HG02642 (cell line): ENCODE data around the gene TWSG1.
"Not testable (repeated sequence)": the region's sequence is repeated elsewhere in the genome, so short reads cannot be mapped to it uniquely, and the experiment has no call there.

Experiments used
- ATAC-seq: cut with Tn5 transposase; IDR thresholded peaks from one replicate; pipeline ENCODE4 v1.9.1; 2021; ENCODE audit warnings: mild to moderate bottlenecking; ENCODE audit not compliant: unreplicated experiment, poor library complexity

Gene TWSG1

GRCh38 chr18:9380621-9381395 is 46.2 kb downstream of the TWSG1 start:
- ATAC-seq = no peak

- ATAC-seq = no peak
These were observed 52.3 kb downstream of the TWSG1 start for GRCh38 chr18:9386879-9387278.

- ATAC-seq = no peak
These were observed 53.3 kb downstream of the TWSG1 start for GRCh38 chr18:9387891-9388290.

GRCh38 chr18:9389706-9390105 is 55.1 kb downstream of the TWSG1 start:
- no peak for ATAC-seq

- ATAC-seq = no peak
These were observed 58.2 kb downstream of the TWSG1 start for GRCh38 chr18:9392726-9393125.

- no peak for ATAC-seq
These were observed 59.5 kb downstream of the TWSG1 start for GRCh38 chr18:9394046-9394445.

- ATAC-seq = no peak
These were observed 65.6 kb downstream of the TWSG1 start for GRCh38 chr18:9400197-9400596.

- no peak for ATAC-seq
These were observed 66.6 kb downstream of the TWSG1 start for GRCh38 chr18:9401176-9401575.

GRCh38 chr18:9402358-9403007 is 67.9 kb downstream of the TWSG1 start:
- not testable (repeated sequence) for ATAC-seq

- ATAC-seq = no peak
These were observed 69.4 kb downstream of the TWSG1 start for GRCh38 chr18:9403795-9404564.

- no peak for ATAC-seq
These were observed 70.0 kb downstream of the TWSG1 start for GRCh38 chr18:9404565-9405060.

- ATAC-seq = no peak
These were observed 70.6 kb downstream of the TWSG1 start for GRCh38 chr18:9405130-9405529.

GRCh38 chr18:9405977-9406376 is 71.4 kb downstream of the TWSG1 start:
- no peak for ATAC-seq

GRCh38 chr18:9410515-9410914 is 75.9 kb downstream of the TWSG1 start:
- no peak for ATAC-seq

GRCh38 chr18:9413576-9413975 is 79.0 kb downstream of the TWSG1 start:
- no peak for ATAC-seq

GRCh38 chr18:9416563-9417072 is 82.0 kb downstream of the TWSG1 start:
- no peak for ATAC-seq

GRCh38 chr18:9417073-9417851 is 82.7 kb downstream of the TWSG1 start:
- no peak for ATAC-seq

- ATAC-seq = no peak
These were observed 83.6 kb downstream of the TWSG1 start for GRCh38 chr18:9418047-9418690.

GRCh38 chr18:9419956-9420631 is 85.5 kb downstream of the TWSG1 start:
- no peak for ATAC-seq
